ENCODE results near the gene PPP2R5E. TPM values are rescaled to one million over a fixed set of nuclear protein-coding genes. Genes with fewer than 3 reads are reported as not detected.
A peak's percentile ranks its signal among the peaks of the same experiment; 100 is the strongest.

PPP2R5E gene
- polyA plus RNA-seq, 3 donors, result 8.9 to 26.3 (median 15.1) TPM

GRCh38 chr14:63454863-63455622 lies 88.1 kb downstream of the PPP2R5E start:
- Mint-ChIP-seq H3K27ac (peak overlapping the region in 1 of 7 donors; percentile 22), H3K27me3 (ENCODE audit: low read depth in 3 of 3) (no peaks in the 10 kb centered on the region), H3K4me3 (no peak overlapping the region), H3K36me3 (peaks cover 23 to 30% of the 10 kb centered on the region in 2 donors), H3K9me3 (no peaks in the 10 kb centered on the region), H3K4me1 (peaks cover 5% of the 10 kb centered on the region)
- no peak for DNase-seq
- H3K9me3 ChIP-seq (replicated peaks in 1 of 2; ENCODE audit: control insufficient read depth in 1 of 2, insufficient read depth in 1 of 2, low read length in 2 of 2), result no peaks in the 10 kb centered on the region
- H3K4me3 ChIP-seq (replicated peaks in 1 of 3; ENCODE audit: low read depth in 2 of 3, low read length in 3 of 3), result no peak overlapping the region
- peaks cover 78% of the 10 kb centered on the region for H4K20me1 ChIP-seq (ENCODE audit: insufficient read depth, low read length)
- no peaks in the 10 kb centered on the region for H3K4me1 ChIP-seq (ENCODE audit: control insufficient read depth in 1 of 2, insufficient read depth in 2 of 2, low read length in 2 of 2)
- peaks cover 17 to 36% of the 10 kb centered on the region in 2 donors for H3K36me3 ChIP-seq (replicated peaks in 1 of 2; ENCODE audit: control insufficient read depth in 1 of 2, insufficient read depth in 2 of 2, low read length in 2 of 2)
- WGBS (ENCODE audit: insufficient coverage), result no CpG with 5 or more reads among the region's 2 CpGs
- no peak overlapping the region for H2AFZ ChIP-seq (ENCODE audit: insufficient read depth, low read depth, low read length, poor library complexity, severe bottlenecking)
- H3K79me2 ChIP-seq (ENCODE audit: insufficient read depth, low read length), result peaks cover 61% of the 10 kb centered on the region
- TF ChIP-seq, protein P1, sequence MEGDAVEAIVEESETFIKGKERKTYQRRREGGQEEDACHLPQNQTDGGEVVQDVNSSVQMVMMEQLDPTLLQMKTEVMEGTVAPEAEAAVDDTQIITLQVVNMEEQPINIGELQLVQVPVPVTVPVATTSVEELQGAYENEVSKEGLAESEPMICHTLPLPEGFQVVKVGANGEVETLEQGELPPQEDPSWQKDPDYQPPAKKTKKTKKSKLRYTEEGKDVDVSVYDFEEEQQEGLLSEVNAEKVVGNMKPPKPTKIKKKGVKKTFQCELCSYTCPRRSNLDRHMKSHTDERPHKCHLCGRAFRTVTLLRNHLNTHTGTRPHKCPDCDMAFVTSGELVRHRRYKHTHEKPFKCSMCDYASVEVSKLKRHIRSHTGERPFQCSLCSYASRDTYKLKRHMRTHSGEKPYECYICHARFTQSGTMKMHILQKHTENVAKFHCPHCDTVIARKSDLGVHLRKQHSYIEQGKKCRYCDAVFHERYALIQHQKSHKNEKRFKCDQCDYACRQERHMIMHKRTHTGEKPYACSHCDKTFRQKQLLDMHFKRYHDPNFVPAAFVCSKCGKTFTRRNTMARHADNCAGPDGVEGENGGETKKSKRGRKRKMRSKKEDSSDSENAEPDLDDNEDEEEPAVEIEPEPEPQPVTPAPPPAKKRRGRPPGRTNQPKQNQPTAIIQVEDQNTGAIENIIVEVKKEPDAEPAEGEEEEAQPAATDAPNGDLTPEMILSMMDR (IDR thresholded peaks at IDR 0.05), result no peak
- no peak overlapping the region for H3K4me2 ChIP-seq (replicated peaks; ENCODE audit: extremely low read depth, low read length, poor library complexity, severe bottlenecking)
- H3K27me3 ChIP-seq (ENCODE audit: control insufficient read depth in 2 of 2, insufficient read depth in 2 of 2, low read length in 2 of 2), result no peaks in the 10 kb centered on the region
- intact Hi-C loops (cut with micrococcal nuclease), result no loop called here
- no peak overlapping the region for H3K27ac ChIP-seq (ENCODE audit: low read depth in 1 of 2, low read length in 2 of 2)
- no peak overlapping the region for H3K9ac ChIP-seq (ENCODE audit: insufficient read depth, low read length, poor library complexity, severe bottlenecking)

GRCh38 chr14:63454436-63454835 lies 88.7 kb downstream of the PPP2R5E start:
- TF ChIP-seq, protein P1 (IDR thresholded peaks at IDR 0.05), result no peak
- DNase-seq, result no peak
- no peak overlapping the region for H3K9ac ChIP-seq (ENCODE audit: insufficient read depth, low read length, poor library complexity, severe bottlenecking)
- H2AFZ ChIP-seq (ENCODE audit: insufficient read depth, low read depth, low read length, poor library complexity, severe bottlenecking), result no peak overlapping the region
- H3K9me3 ChIP-seq (replicated peaks in 1 of 2; ENCODE audit: control insufficient read depth in 1 of 2, insufficient read depth in 1 of 2, low read length in 2 of 2), result no peaks in the 10 kb centered on the region
- Mint-ChIP-seq H3K4me3 (no peak overlapping the region), H3K36me3 (peaks cover 23 to 30% of the 10 kb centered on the region in 2 donors), H3K9me3 (no peaks in the 10 kb centered on the region), H3K27ac (no peak overlapping the region), H3K27me3 (ENCODE audit: low read depth in 3 of 3) (no peaks in the 10 kb centered on the region), H3K4me1 (peaks cover 5% of the 10 kb centered on the region)
- H3K4me1 ChIP-seq (ENCODE audit: control insufficient read depth in 1 of 2, insufficient read depth in 2 of 2, low read length in 2 of 2), result no peaks in the 10 kb centered on the region
- H3K4me3 ChIP-seq (replicated peaks in 1 of 3; ENCODE audit: low read depth in 2 of 3, low read length in 3 of 3), result no peak overlapping the region
- peaks cover 17 to 36% of the 10 kb centered on the region in 2 donors for H3K36me3 ChIP-seq (replicated peaks in 1 of 2; ENCODE audit: control insufficient read depth in 1 of 2, insufficient read depth in 2 of 2, low read length in 2 of 2)
- no peak overlapping the region for H3K27ac ChIP-seq (ENCODE audit: low read depth in 1 of 2, low read length in 2 of 2)
- peaks cover 62% of the 10 kb centered on the region for H3K79me2 ChIP-seq (ENCODE audit: insufficient read depth, low read length)
- intact Hi-C loops (cut with micrococcal nuclease), result no loop called here
- no peak overlapping the region for H3K4me2 ChIP-seq (replicated peaks; ENCODE audit: extremely low read depth, low read length, poor library complexity, severe bottlenecking)
- H3K27me3 ChIP-seq (ENCODE audit: control insufficient read depth in 2 of 2, insufficient read depth in 2 of 2, low read length in 2 of 2), result no peaks in the 10 kb centered on the region
- no CpG with 5 or more reads among the region's 3 CpGs for WGBS (ENCODE audit: insufficient coverage)
- H4K20me1 ChIP-seq (ENCODE audit: insufficient read depth, low read length), result peaks cover 78% of the 10 kb centered on the region
